ENCODE measurements around the gene SEC31B. TPM values are rescaled to one million over a fixed set of nuclear protein-coding genes. Genes with fewer than 3 reads are reported as not detected.

The SEC31B gene
- total RNA-seq, 2 donors from 2014 or later = 11.2 to 12.7 TPM

DNA sequence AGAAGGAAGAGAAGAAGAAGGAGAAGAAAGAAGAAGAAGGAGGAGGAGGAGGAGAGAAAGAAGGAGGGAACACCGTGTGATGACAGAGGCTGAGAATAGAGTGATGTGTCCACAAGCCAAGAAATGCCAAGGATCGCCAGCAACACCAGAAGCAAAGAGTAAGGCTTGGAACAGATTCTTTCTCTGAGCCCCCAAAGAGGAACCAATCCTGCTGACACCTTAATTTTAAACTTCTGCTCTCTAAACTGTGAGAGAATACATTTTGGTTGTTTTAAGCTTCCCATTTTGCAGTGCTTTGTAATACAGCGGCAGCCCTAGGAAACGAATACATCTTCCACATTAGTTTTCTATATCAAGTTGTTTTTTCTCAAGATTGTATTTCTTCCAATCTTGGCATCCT is 70.7 kb downstream of the SEC31B start:
- no peaks in the 10 kb centered on the region for H3K4me1 ChIP-seq (ENCODE audit: control insufficient read depth in 1 of 2, low read depth in 2 of 2)
- H3K27ac ChIP-seq = no peak overlapping the region
- DNase-seq (ENCODE audit: low spot score) (no peak), ATAC-seq (ENCODE audit: insufficient number of reproducible peaks, low FRiP score, low read depth) (no peak)
- no peaks in the 10 kb centered on the region for H3K27me3 ChIP-seq (replicated peaks; ENCODE audit: insufficient read depth)
- no peaks in the 10 kb centered on the region for H3K36me3 ChIP-seq
- TF ChIP-seq, protein P1, sequence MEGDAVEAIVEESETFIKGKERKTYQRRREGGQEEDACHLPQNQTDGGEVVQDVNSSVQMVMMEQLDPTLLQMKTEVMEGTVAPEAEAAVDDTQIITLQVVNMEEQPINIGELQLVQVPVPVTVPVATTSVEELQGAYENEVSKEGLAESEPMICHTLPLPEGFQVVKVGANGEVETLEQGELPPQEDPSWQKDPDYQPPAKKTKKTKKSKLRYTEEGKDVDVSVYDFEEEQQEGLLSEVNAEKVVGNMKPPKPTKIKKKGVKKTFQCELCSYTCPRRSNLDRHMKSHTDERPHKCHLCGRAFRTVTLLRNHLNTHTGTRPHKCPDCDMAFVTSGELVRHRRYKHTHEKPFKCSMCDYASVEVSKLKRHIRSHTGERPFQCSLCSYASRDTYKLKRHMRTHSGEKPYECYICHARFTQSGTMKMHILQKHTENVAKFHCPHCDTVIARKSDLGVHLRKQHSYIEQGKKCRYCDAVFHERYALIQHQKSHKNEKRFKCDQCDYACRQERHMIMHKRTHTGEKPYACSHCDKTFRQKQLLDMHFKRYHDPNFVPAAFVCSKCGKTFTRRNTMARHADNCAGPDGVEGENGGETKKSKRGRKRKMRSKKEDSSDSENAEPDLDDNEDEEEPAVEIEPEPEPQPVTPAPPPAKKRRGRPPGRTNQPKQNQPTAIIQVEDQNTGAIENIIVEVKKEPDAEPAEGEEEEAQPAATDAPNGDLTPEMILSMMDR (IDR thresholded peaks at IDR 0.05) = no peak
- no peak overlapping the region for H3K4me3 ChIP-seq
- H3K9me3 ChIP-seq = no peaks in the 10 kb centered on the region

DNA sequence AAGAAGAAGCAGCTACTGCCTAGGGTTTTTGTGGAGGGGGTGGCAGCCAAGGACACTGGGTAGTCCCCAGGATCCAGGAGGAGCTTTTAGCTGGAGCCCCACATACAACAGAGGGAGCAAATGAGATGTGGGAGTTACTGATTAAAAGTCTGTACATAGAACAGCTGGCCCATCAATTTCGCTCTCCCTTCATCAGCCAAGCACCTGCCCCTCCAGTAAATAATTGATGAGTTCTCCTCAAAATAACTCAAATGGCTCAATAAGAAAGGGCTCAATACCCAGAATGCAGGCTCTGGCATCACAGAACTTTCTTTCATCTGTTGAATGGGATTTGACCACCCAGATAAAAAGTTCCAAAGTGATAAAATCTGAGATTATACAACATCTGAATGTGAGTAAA is 72.0 kb downstream of the SEC31B start:
- no peaks in the 10 kb centered on the region for H3K9me3 ChIP-seq
- TF ChIP-seq, protein P1 (IDR thresholded peaks at IDR 0.05) = no peak
- no peaks in the 10 kb centered on the region for H3K4me1 ChIP-seq (ENCODE audit: control insufficient read depth in 1 of 2, low read depth in 2 of 2)
- DNase-seq (ENCODE audit: low spot score) (no peak), ATAC-seq (ENCODE audit: insufficient number of reproducible peaks, low FRiP score, low read depth) (no peak)
- no peaks in the 10 kb centered on the region for H3K27me3 ChIP-seq (replicated peaks; ENCODE audit: insufficient read depth)
- H3K27ac ChIP-seq = no peak overlapping the region
- H3K4me3 ChIP-seq = no peak overlapping the region
- H3K36me3 ChIP-seq = no peaks in the 10 kb centered on the region

- ATAC-seq (ENCODE audit: insufficient number of reproducible peaks, low FRiP score, low read depth) (no peak), DNase-seq (ENCODE audit: low spot score) (no peak)
- no peaks in the 10 kb centered on the region for H3K9me3 ChIP-seq
- TF ChIP-seq, protein P1 (IDR thresholded peaks at IDR 0.05) = no peak
- H3K27ac ChIP-seq = no peak overlapping the region
- no peak overlapping the region for H3K4me3 ChIP-seq
- H3K4me1 ChIP-seq (ENCODE audit: control insufficient read depth in 1 of 2, low read depth in 2 of 2) = no peaks in the 10 kb centered on the region
- H3K36me3 ChIP-seq = no peaks in the 10 kb centered on the region
- H3K27me3 ChIP-seq (replicated peaks; ENCODE audit: insufficient read depth) = no peaks in the 10 kb centered on the region
These were observed 73.4 kb downstream of the SEC31B start for GRCh38 chr10:100446130-100446761.

GRCh38 chr10:100442548-100442947 is 77.1 kb downstream of the SEC31B start:
- no peaks in the 10 kb centered on the region for H3K36me3 ChIP-seq
- no peaks in the 10 kb centered on the region for H3K4me1 ChIP-seq (ENCODE audit: control insufficient read depth in 1 of 2, low read depth in 2 of 2)
- TF ChIP-seq, protein P1 (IDR thresholded peaks at IDR 0.05) = no peak
- H3K9me3 ChIP-seq = no peaks in the 10 kb centered on the region
- H3K4me3 ChIP-seq = no peak overlapping the region
- no peaks in the 10 kb centered on the region for H3K27me3 ChIP-seq (replicated peaks; ENCODE audit: insufficient read depth)
- ATAC-seq (ENCODE audit: insufficient number of reproducible peaks, low FRiP score, low read depth) (no peak), DNase-seq (ENCODE audit: low spot score) (no peak)
- no peak overlapping the region for H3K27ac ChIP-seq

GRCh38 chr10:100438674-100439315 is 80.9 kb downstream of the SEC31B start:
- ATAC-seq (ENCODE audit: insufficient number of reproducible peaks, low FRiP score, low read depth) (no peak), DNase-seq (ENCODE audit: low spot score) (no peak)
- TF ChIP-seq, protein P1 (IDR thresholded peaks at IDR 0.05) = no peak
- Histone ChIP-seq H3K27ac (no peak overlapping the region), H3K9me3 (no peaks in the 10 kb centered on the region), H3K4me3 (no peak overlapping the region), H3K27me3 (replicated peaks; ENCODE audit: insufficient read depth) (no peaks in the 10 kb centered on the region), H3K4me1 (ENCODE audit: control insufficient read depth in 1 of 2, low read depth in 2 of 2) (no peaks in the 10 kb centered on the region), H3K36me3 (no peaks in the 10 kb centered on the region)

Other genes starting within 250 kb of the SEC31B start
- 10 to 100 TPM; 14.1 to 35.7 TPM for gene BLOC1S2, start 233.2 kb downstream of the SEC31B start, total RNA-seq
- gene PKD2L1, start 189.6 kb downstream of the SEC31B start, total RNA-seq = under 1 TPM in 1 of 2 donors, not detected in 1; 0.56 TPM
- 10 to 100 TPM; 12.8 to 16.7 TPM for gene SCD, start 172.6 kb downstream of the SEC31B start, total RNA-seq
- gene WNT8B, start 56.9 kb downstream of the SEC31B start, total RNA-seq = not detected
- 100 to 1,000 TPM; 106 to 222 TPM for gene NDUFB8, start 10.0 kb upstream of the SEC31B start, total RNA-seq
- gene HIF1AN, start 16.1 kb upstream of the SEC31B start, total RNA-seq = 10 to 100 TPM; 11.5 to 17.7 TPM
- not detected for gene PAX2, start 225.7 kb upstream of the SEC31B start, total RNA-seq